ENCODE results near the gene MREG.

DNA sequence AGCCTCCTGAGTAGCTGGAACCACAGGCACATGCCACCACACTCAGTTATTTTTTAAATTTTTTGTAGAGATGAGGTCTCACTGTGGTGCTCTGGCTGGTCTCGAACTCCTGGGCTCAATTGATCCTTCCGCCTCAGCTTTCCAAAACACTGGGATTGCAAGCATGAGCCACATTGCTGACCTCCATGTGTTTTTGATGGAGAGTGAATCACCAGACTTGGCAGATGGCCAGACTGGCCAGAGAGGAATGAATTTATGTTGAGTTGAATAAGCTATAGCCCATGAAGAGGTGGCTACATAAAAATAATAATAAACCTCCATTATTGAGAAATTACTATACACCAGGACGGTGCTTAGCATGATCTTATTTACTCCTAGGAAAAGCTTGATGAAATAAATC, 91.5 kb downstream of the MREG start:
- TF ChIP-seq, protein P1, sequence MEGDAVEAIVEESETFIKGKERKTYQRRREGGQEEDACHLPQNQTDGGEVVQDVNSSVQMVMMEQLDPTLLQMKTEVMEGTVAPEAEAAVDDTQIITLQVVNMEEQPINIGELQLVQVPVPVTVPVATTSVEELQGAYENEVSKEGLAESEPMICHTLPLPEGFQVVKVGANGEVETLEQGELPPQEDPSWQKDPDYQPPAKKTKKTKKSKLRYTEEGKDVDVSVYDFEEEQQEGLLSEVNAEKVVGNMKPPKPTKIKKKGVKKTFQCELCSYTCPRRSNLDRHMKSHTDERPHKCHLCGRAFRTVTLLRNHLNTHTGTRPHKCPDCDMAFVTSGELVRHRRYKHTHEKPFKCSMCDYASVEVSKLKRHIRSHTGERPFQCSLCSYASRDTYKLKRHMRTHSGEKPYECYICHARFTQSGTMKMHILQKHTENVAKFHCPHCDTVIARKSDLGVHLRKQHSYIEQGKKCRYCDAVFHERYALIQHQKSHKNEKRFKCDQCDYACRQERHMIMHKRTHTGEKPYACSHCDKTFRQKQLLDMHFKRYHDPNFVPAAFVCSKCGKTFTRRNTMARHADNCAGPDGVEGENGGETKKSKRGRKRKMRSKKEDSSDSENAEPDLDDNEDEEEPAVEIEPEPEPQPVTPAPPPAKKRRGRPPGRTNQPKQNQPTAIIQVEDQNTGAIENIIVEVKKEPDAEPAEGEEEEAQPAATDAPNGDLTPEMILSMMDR (IDR thresholded peaks at IDR 0.05; ENCODE audit: low read depth, low read length, poor library complexity, severe bottlenecking) = no peak
- no peak for TF ChIP-seq EZH2phosphoT487 (IDR thresholded peaks at IDR 0.05; ENCODE audit: borderline replicate concordance, low read length)
